K562 (cell line): ENCODE data around the gene FOXE1.

Source experiments
- EZH2 ChIP-seq: IDR thresholded peaks from 2 replicates; pipeline ENCODE4 v1.6.1; 2012; ENCODE audit warnings: low read depth, mild to moderate bottlenecking, inconsistent platforms, low read length, borderline replicate concordance
- FOXP4 ChIP-seq: sonication (generic); formaldehyde crosslinking; IDR thresholded peaks from 2 replicates; pipeline ENCODE4 v1.8.0; 2022; ENCODE audit warnings: mild to moderate bottlenecking, missing genetic modification reagents, borderline replicate concordance
- HDGF ChIP-seq: fragments of 450-650 bp; IDR thresholded peaks from 2 replicates; pipeline ENCODE4 v1.6.1; 2016
- HMG20B ChIP-seq: fragments of 250-450 bp; sonication (Bioruptor Pico); IDR thresholded peaks from 2 replicates; pipeline ENCODE4 v1.5.0; 2021; ENCODE audit warnings: mild to moderate bottlenecking
- L3MBTL2 ChIP-seq: fragments of 450-650 bp; IDR thresholded peaks from 2 replicates; pipeline ENCODE4 v1.6.1; 2016; ENCODE audit warnings: mild to moderate bottlenecking, moderate library complexity
- MLX ChIP-seq, 2 experiments: fragments of 450-650 bp in 1 of 2; sonication (generic) in 1 of 2; formaldehyde crosslinking; conservative IDR thresholded peaks; 2 replicates each; pipeline versions ENCODE4 v1.4.0 to v1.8.1; 2020 to 2022; ENCODE audit warnings: mild to moderate bottlenecking in 1 of 2, missing genetic modification reagents in 1 of 2
- PCBP2 ChIP-seq: fragments of 200-400 bp; formaldehyde crosslinking; IDR thresholded peaks from 2 replicates; pipeline ENCODE4 v1.6.1; 2018; ENCODE audit warnings: low read length, low read depth, mild to moderate bottlenecking, moderate library complexity; ENCODE audit not compliant: poor library complexity, severe bottlenecking
- TBP ChIP-seq: optimal IDR thresholded peaks from 2 replicates; pipeline ENCODE3; 2011; ENCODE audit warnings: low read depth, low read length, improper control_type of control experiment
- ZC3H11A ChIP-seq: IDR thresholded peaks from 2 replicates; pipeline ENCODE4 v1.6.1; 2012; ENCODE audit warnings: low read depth, low read length, improper control_type of control experiment
- ZFP30 ChIP-seq: fragments of 250-450 bp; sonication (Bioruptor Pico); IDR thresholded peaks from 2 replicates; pipeline ENCODE4 v1.8.0; 2022; ENCODE audit warnings: moderate library complexity, mild to moderate bottlenecking, inconsistent platforms, borderline replicate concordance
- TF ChIP-seq, protein P1 (sequence below): sonication (generic); formaldehyde crosslinking; IDR thresholded peaks from 2 replicates; pipeline ENCODE4 v1.8.0; 2022; ENCODE audit warnings: mild to moderate bottlenecking, missing genetic modification reagents
- TF ChIP-seq, protein P2 (sequence below): fragments of 250-450 bp; sonication (Bioruptor Pico); IDR thresholded peaks from 2 replicates; pipeline ENCODE4 v1.5.0; 2020; ENCODE audit warnings: mild to moderate bottlenecking, borderline replicate concordance

- TF ChIP-seq, protein P1, sequence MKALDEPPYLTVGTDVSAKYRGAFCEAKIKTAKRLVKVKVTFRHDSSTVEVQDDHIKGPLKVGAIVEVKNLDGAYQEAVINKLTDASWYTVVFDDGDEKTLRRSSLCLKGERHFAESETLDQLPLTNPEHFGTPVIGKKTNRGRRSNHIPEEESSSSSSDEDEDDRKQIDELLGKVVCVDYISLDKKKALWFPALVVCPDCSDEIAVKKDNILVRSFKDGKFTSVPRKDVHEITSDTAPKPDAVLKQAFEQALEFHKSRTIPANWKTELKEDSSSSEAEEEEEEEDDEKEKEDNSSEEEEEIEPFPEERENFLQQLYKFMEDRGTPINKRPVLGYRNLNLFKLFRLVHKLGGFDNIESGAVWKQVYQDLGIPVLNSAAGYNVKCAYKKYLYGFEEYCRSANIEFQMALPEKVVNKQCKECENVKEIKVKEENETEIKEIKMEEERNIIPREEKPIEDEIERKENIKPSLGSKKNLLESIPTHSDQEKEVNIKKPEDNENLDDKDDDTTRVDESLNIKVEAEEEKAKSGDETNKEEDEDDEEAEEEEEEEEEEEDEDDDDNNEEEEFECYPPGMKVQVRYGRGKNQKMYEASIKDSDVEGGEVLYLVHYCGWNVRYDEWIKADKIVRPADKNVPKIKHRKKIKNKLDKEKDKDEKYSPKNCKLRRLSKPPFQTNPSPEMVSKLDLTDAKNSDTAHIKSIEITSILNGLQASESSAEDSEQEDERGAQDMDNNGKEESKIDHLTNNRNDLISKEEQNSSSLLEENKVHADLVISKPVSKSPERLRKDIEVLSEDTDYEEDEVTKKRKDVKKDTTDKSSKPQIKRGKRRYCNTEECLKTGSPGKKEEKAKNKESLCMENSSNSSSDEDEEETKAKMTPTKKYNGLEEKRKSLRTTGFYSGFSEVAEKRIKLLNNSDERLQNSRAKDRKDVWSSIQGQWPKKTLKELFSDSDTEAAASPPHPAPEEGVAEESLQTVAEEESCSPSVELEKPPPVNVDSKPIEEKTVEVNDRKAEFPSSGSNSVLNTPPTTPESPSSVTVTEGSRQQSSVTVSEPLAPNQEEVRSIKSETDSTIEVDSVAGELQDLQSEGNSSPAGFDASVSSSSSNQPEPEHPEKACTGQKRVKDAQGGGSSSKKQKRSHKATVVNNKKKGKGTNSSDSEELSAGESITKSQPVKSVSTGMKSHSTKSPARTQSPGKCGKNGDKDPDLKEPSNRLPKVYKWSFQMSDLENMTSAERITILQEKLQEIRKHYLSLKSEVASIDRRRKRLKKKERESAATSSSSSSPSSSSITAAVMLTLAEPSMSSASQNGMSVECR (CRISPR knock-in tag) = no peak
- no peak for TF ChIP-seq PCBP2
- no peak for TF ChIP-seq MLX (CRISPR knock-in tag; conservative IDR thresholded peaks at IDR 0.05)
- TF ChIP-seq ZC3H11A = no peak
- no peak for TF ChIP-seq HDGF
- no peak for TF ChIP-seq EZH2
- TF ChIP-seq L3MBTL2 = no peak
- TF ChIP-seq FOXP4 (CRISPR knock-in tag) = no peak
- TF ChIP-seq TBP = no peak
- TF ChIP-seq, protein P2, sequence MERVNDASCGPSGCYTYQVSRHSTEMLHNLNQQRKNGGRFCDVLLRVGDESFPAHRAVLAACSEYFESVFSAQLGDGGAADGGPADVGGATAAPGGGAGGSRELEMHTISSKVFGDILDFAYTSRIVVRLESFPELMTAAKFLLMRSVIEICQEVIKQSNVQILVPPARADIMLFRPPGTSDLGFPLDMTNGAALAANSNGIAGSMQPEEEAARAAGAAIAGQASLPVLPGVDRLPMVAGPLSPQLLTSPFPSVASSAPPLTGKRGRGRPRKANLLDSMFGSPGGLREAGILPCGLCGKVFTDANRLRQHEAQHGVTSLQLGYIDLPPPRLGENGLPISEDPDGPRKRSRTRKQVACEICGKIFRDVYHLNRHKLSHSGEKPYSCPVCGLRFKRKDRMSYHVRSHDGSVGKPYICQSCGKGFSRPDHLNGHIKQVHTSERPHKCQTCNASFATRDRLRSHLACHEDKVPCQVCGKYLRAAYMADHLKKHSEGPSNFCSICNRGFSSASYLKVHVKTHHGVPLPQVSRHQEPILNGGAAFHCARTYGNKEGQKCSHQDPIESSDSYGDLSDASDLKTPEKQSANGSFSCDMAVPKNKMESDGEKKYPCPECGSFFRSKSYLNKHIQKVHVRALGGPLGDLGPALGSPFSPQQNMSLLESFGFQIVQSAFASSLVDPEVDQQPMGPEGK = no peak
- TF ChIP-seq ZFP30 (CRISPR knock-in tag) = no peak
- no peak for TF ChIP-seq HMG20B (CRISPR knock-in tag)
Measured at GRCh38 chr9:97808415-97808814, 44.6 kb upstream of the FOXE1 start.
